Stimulated activated effector memory CD8-positive, alpha-beta T cell treated with anti-CD3 and anti-CD28 coated beads, Interleukin-12 subunit alpha, Interleukin-12 subunit beta, amount 100 ng/mL, for 72 hours (primary cell): ENCODE results near the gene FAM227B.
"Not testable (repeated sequence)": the region's sequence is repeated elsewhere in the genome, so short reads cannot be mapped to it uniquely, and the experiment has no call there.

Experiments
- ATAC-seq: fragments of 150-1000 bp; cut with Tn5 transposase; 2 replicates; pipeline ENCODE4 v1.10.0; 2021
- DNase-seq, 2 donors: peaks; one replicate each; pipeline ENCODE4 v3.0.0; 2021 to 2022; ENCODE audit warnings: low spot score in 2 of 2
- H3K27ac Mint-ChIP-seq: one replicate; pipeline ENCODE4 v1.8.0; 2022; ENCODE audit warnings: mild to moderate bottlenecking, mixed read lengths
- H3K36me3 Mint-ChIP-seq: one replicate; pipeline ENCODE4 v1.8.0; 2022; ENCODE audit warnings: mild to moderate bottlenecking, mixed read lengths
- H3K4me1 Mint-ChIP-seq: one replicate; pipeline ENCODE4 v1.8.0; 2022; ENCODE audit warnings: mixed read lengths
- H3K4me3 Mint-ChIP-seq: one replicate; pipeline ENCODE4 v1.8.0; 2022; ENCODE audit warnings: mild to moderate bottlenecking, mixed read lengths
- H3K9me3 Mint-ChIP-seq: one replicate; pipeline ENCODE4 v1.8.0; 2022; ENCODE audit warnings: mixed read lengths

FAM227B gene

DNA sequence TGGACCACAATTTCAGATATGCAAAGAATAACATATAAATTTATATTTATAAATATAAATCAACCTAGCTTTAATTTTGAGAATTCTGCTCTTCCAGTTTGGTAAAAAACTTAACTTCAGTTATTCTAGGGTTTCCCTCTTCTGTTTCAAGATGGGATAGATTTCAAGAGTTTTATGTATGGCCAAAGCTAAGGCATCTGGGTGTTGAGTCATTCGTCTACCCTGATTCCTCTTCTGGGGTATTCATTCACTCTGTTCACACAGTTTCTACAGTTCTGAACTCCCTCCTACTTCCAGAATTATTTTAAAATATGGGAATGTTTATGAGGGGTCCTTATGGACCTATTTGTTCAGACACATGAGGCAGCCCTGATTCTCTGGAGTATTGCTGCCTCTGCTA lies 201.8 kb downstream of the FAM227B start:
- no peaks in the 10 kb centered on the region for H3K9me3 Mint-ChIP-seq
- no peak for DNase-seq
- ATAC-seq, result no peak
- H3K4me3 Mint-ChIP-seq, result no peak overlapping the region
- no peaks in the 10 kb centered on the region for H3K4me1 Mint-ChIP-seq
- H3K27ac Mint-ChIP-seq, result no peak overlapping the region
- no peaks in the 10 kb centered on the region for H3K36me3 Mint-ChIP-seq

GRCh38 chr15:49415638-49416037 lies 205.0 kb downstream of the FAM227B start:
- ATAC-seq (no peak), DNase-seq (no peak)
- no peaks in the 10 kb centered on the region for H3K9me3 Mint-ChIP-seq
- no peak overlapping the region for H3K27ac Mint-ChIP-seq
- H3K4me1 Mint-ChIP-seq, result no peaks in the 10 kb centered on the region
- no peaks in the 10 kb centered on the region for H3K36me3 Mint-ChIP-seq
- no peak overlapping the region for H3K4me3 Mint-ChIP-seq

GRCh38 chr15:49415149-49415548 lies 205.5 kb downstream of the FAM227B start:
- Mint-ChIP-seq H3K9me3 (no peaks in the 10 kb centered on the region), H3K4me3 (no peak overlapping the region), H3K4me1 (no peaks in the 10 kb centered on the region), H3K27ac (no peak overlapping the region), H3K36me3 (no peaks in the 10 kb centered on the region)
- ATAC-seq, result no peak
- no peak for DNase-seq

- no peak for ATAC-seq
- H3K36me3 Mint-ChIP-seq, result no peaks in the 10 kb centered on the region
- H3K4me3 Mint-ChIP-seq, result no peak overlapping the region
- H3K27ac Mint-ChIP-seq, result no peak overlapping the region
- H3K9me3 Mint-ChIP-seq, result no peaks in the 10 kb centered on the region
- no peak for DNase-seq
- no peaks in the 10 kb centered on the region for H3K4me1 Mint-ChIP-seq
These were observed 207.8 kb downstream of the FAM227B start for GRCh38 chr15:49412797-49413196.

DNA sequence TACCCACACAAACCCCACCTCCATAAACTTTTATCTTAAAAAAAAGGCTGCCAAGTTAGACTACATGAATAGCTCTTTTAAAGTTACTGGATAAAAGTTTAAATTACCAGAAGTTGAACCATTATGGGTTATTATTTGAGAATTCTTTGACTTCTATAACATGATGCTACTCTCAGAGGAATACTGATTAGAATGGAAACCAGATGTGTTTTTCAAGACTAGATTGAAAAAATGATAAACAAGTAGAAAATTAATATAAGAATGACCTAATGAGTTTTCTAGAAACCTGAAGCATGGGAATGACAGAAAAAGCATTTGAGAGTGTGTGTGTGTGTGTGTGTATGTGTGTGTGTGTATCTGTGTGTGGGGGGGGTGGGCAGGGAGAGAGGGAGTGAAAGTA lies 210.0 kb downstream of the FAM227B start:
- Mint-ChIP-seq H3K27ac (no peak overlapping the region), H3K9me3 (no peaks in the 10 kb centered on the region), H3K36me3 (no peaks in the 10 kb centered on the region), H3K4me1 (no peaks in the 10 kb centered on the region), H3K4me3 (no peak overlapping the region)
- ATAC-seq (no peak), DNase-seq (no peak)

DNA sequence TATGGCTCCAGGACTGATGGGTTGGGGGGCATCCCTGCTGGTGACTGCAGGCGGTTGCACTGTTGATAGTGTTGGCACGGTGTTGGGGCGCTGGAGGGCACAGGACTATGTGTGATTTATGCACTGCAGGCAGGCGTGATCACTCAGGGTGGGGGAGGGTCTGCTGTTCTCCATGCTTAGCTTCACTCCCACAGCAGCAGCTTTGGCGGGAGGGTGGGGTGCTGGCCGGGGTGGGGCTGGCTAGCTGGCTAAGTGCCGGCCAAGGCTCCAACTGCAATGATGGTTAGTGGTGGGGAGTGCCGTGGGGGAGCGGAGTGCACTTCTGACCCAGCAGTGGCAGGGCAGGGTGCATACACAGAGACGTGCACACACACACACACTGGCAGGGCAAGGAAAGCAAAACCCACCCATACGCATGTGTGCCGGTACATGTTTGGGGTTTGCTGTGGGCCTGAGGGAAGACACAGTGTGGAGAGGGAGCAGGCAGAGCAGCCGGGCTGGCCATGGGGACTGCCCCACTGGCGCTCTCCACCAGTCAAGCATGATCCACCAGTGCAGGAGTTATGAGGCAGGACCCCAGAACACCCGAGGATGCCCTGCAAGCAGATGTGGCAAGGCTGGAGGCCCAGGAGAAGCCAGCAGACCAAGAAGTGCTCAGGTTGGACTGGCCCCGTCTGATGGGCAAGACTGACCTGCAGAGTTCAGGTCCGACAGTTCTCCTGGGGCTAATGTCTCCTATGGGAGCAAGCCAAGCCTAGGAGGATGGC lies 214.1 kb downstream of the FAM227B start:
- Mint-ChIP-seq H3K36me3 (no peaks in the 10 kb centered on the region), H3K4me1 (no peaks in the 10 kb centered on the region), H3K27ac (no peak overlapping the region), H3K9me3 (peaks cover 2% of the 10 kb centered on the region), H3K4me3 (no peak overlapping the region)
- DNase-seq (no peak), ATAC-seq (peak; percentile 28)

- DNase-seq, H3K36me3 Mint-ChIP-seq, ATAC-seq, H3K4me3 Mint-ChIP-seq, H3K4me1 Mint-ChIP-seq, H3K9me3 Mint-ChIP-seq, H3K27ac Mint-ChIP-seq: not testable (repeated sequence)
These were observed 217.9 kb downstream of the FAM227B start for GRCh38 chr15:49402515-49403296.

DNA sequence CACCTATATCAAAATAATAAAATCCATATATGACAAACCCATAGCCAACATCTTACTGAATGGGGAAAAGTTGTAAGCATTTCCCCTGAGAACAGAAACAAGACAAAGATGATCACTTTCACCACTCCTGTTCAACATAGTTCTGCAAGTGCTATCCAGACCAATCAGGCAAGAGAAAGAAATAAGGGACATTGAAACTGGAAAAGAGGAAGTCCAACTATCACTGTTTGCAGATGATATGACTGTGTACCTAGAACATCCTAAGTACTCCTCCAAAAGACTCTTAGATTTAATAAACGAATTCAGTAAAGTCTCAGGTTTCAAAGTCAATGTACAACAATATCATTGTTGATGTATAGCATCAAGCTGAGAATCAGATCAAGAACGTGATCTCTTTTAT lies 233.1 kb downstream of the FAM227B start:
- H3K27ac Mint-ChIP-seq, result no peak overlapping the region
- H3K36me3 Mint-ChIP-seq, result no peaks in the 10 kb centered on the region
- DNase-seq (no peak), ATAC-seq (no peak)
- H3K4me3 Mint-ChIP-seq, result no peak overlapping the region
- H3K4me1 Mint-ChIP-seq, result no peaks in the 10 kb centered on the region
- no peaks in the 10 kb centered on the region for H3K9me3 Mint-ChIP-seq

DNA sequence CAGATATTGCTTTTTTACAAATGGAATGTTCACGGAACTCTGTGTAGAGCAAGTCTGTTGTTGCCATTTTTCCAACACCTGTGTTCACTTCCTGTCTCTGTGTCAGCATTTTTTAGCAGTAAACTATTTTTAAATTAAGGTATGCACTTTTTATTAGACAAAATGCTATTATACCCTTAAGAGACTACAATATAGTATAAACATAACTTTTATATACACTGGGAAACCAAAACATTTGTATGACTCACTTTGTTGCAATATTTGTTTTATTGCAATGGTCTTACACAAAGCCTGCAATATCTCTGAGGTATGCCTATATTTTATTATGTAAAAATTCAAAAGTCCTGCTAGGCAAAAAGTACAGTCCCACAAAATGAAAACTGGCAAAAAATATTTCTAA lies 237.4 kb downstream of the FAM227B start:
- H3K4me3 Mint-ChIP-seq, result no peak overlapping the region
- H3K9me3 Mint-ChIP-seq, result no peaks in the 10 kb centered on the region
- ATAC-seq (no peak), DNase-seq (no peak)
- no peaks in the 10 kb centered on the region for H3K36me3 Mint-ChIP-seq
- H3K4me1 Mint-ChIP-seq, result no peaks in the 10 kb centered on the region
- H3K27ac Mint-ChIP-seq, result no peak overlapping the region

GRCh38 chr15:49382394-49382793 lies 238.2 kb downstream of the FAM227B start:
- DNase-seq (no peak), ATAC-seq (no peak)
- no peak overlapping the region for H3K27ac Mint-ChIP-seq
- no peak overlapping the region for H3K4me3 Mint-ChIP-seq
- no peaks in the 10 kb centered on the region for H3K9me3 Mint-ChIP-seq
- H3K36me3 Mint-ChIP-seq, result no peaks in the 10 kb centered on the region
- H3K4me1 Mint-ChIP-seq, result no peaks in the 10 kb centered on the region

DNA sequence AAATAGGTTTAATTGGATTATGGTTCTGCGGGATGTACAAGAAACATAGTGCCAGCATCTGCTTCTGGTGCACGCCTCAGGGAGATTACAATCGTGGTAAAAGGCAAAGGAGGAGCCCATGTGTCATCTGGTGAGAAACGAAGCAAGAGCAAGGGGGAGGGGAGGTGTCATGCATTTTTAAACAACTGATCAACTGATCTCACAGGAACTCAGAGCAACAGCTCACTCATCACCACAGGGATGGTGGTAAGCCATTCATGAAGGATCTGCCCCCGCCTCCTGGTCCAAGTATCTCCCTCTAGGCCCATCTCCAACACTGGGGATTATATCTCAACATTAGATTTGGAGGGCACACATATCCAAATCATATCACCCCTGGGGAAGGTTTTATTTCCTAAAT lies 239.7 kb downstream of the FAM227B start:
- DNase-seq (no peak), ATAC-seq (no peak)
- no peak overlapping the region for H3K4me3 Mint-ChIP-seq
- H3K4me1 Mint-ChIP-seq, result no peaks in the 10 kb centered on the region
- no peak overlapping the region for H3K27ac Mint-ChIP-seq
- H3K9me3 Mint-ChIP-seq, result no peaks in the 10 kb centered on the region
- no peaks in the 10 kb centered on the region for H3K36me3 Mint-ChIP-seq

DNA sequence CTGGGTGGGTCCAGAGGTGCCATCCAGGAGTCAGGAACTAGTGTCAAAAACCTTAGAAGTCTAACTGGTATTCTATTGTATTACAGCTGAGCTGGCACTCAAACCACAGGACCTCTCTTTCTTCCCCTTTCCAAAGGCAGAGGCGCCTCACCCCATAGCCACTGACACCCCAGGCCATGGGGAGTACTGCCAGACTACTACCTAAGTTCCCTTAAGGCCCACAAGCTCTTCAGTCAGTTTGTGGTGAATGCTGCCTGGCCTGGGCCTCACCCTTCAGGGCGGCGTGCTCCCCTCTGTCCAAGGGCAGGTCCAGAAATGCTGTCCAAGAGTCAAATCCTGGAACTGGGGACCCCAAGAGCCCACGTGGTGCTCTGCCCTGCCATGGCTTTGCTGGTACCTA lies 240.6 kb downstream of the FAM227B start:
- Mint-ChIP-seq H3K27ac (no peak overlapping the region), H3K36me3 (no peaks in the 10 kb centered on the region), H3K4me1 (no peaks in the 10 kb centered on the region), H3K4me3 (no peak overlapping the region), H3K9me3 (no peaks in the 10 kb centered on the region)
- DNase-seq (no peak), ATAC-seq (no peak)

- Mint-ChIP-seq H3K4me3 (no peak overlapping the region), H3K36me3 (no peaks in the 10 kb centered on the region), H3K27ac (no peak overlapping the region), H3K4me1 (no peaks in the 10 kb centered on the region), H3K9me3 (no peaks in the 10 kb centered on the region)
- DNase-seq, result no peak
- ATAC-seq, result no peak
These were observed 248.3 kb downstream of the FAM227B start for GRCh38 chr15:49372366-49372765.

GRCh38 chr15:49370782-49371181 lies 249.8 kb downstream of the FAM227B start:
- Mint-ChIP-seq H3K4me1 (no peaks in the 10 kb centered on the region), H3K9me3 (peaks cover 3% of the 10 kb centered on the region), H3K27ac (no peak overlapping the region), H3K36me3 (no peaks in the 10 kb centered on the region), H3K4me3 (no peak overlapping the region)
- no peak for DNase-seq
- no peak for ATAC-seq

GRCh38 chr15:49366496-49366895 lies 254.1 kb downstream of the FAM227B start:
- H3K4me1 Mint-ChIP-seq, result no peaks in the 10 kb centered on the region
- DNase-seq, result no peak
- peaks cover 5% of the 10 kb centered on the region for H3K9me3 Mint-ChIP-seq
- ATAC-seq, result no peak
- no peaks in the 10 kb centered on the region for H3K36me3 Mint-ChIP-seq
- H3K27ac Mint-ChIP-seq, result no peak overlapping the region
- no peak overlapping the region for H3K4me3 Mint-ChIP-seq

- Mint-ChIP-seq H3K4me3 (no peak overlapping the region), H3K27ac (no peak overlapping the region), H3K4me1 (no peaks in the 10 kb centered on the region), H3K36me3 (no peaks in the 10 kb centered on the region), H3K9me3 (peaks cover 4% of the 10 kb centered on the region)
- no peak for ATAC-seq
- no peak for DNase-seq
These were observed 259.2 kb downstream of the FAM227B start for GRCh38 chr15:49361370-49361769.
